ENCODE data around the gene CLIC5. TPM values are rescaled to one million over a fixed set of nuclear protein-coding genes. Genes with fewer than 3 reads are reported as not detected.

CLIC5 gene
- total RNA-seq, 1 donor from 2014 or later, result 8.2 TPM

GRCh38 chr6:46036911-46037310, 21.3 kb upstream of the CLIC5 start:
- DNase-seq (ENCODE audit: low spot score), result no peak

- no peak for DNase-seq (ENCODE audit: low spot score)
Measured at GRCh38 chr6:46035242-46035641, 19.6 kb upstream of the CLIC5 start.

GRCh38 chr6:46032110-46032998, 16.7 kb upstream of the CLIC5 start:
- no peak for DNase-seq (ENCODE audit: low spot score)

- DNase-seq (ENCODE audit: low spot score), result no peak
Measured at GRCh38 chr6:46029602-46030001, 13.9 kb upstream of the CLIC5 start.

GRCh38 chr6:46026307-46026706, 10.6 kb upstream of the CLIC5 start:
- no peak for DNase-seq (ENCODE audit: low spot score)

- no peak for DNase-seq (ENCODE audit: low spot score)
Measured at GRCh38 chr6:46025573-46025972, 9.9 kb upstream of the CLIC5 start.

- DNase-seq (ENCODE audit: low spot score), result no peak
Measured at GRCh38 chr6:46024124-46024769, 8.6 kb upstream of the CLIC5 start.

- DNase-seq (ENCODE audit: low spot score), result no peak
Measured at GRCh38 chr6:46023216-46023915, 7.7 kb upstream of the CLIC5 start.

- DNase-seq (ENCODE audit: low spot score), result no peak
Measured at GRCh38 chr6:46022106-46022948, 6.7 kb upstream of the CLIC5 start.

GRCh38 chr6:46017726-46018125, 2.1 kb upstream of the CLIC5 start:
- no peak for DNase-seq (ENCODE audit: low spot score)

- DNase-seq (ENCODE audit: low spot score), result no peak
Measured at GRCh38 chr6:46016063-46016608, 476 bp upstream of the CLIC5 start.

- DNase-seq (ENCODE audit: low spot score), result no peak
Measured at GRCh38 chr6:46014511-46015118, 1.0 kb downstream of the CLIC5 start.

GRCh38 chr6:46014046-46014445, 1.6 kb downstream of the CLIC5 start:
- DNase-seq (ENCODE audit: low spot score), result no peak

GRCh38 chr6:46013639-46014038, 2.0 kb downstream of the CLIC5 start:
- no peak for DNase-seq (ENCODE audit: low spot score)

GRCh38 chr6:46012834-46013233, 2.8 kb downstream of the CLIC5 start:
- DNase-seq (ENCODE audit: low spot score), result no peak

GRCh38 chr6:46011188-46012085, 4.2 kb downstream of the CLIC5 start:
- no peak for DNase-seq (ENCODE audit: low spot score)

- no peak for DNase-seq (ENCODE audit: low spot score)
Measured at GRCh38 chr6:46010771-46011170, 4.9 kb downstream of the CLIC5 start.

- DNase-seq (ENCODE audit: low spot score), result no peak
Measured at GRCh38 chr6:46010270-46010669, 5.4 kb downstream of the CLIC5 start.

- DNase-seq (ENCODE audit: low spot score), result no peak
Measured at GRCh38 chr6:46002264-46002663, 13.4 kb downstream of the CLIC5 start.

Data from mesenteric fat pad (tissue), 1 donor.